Esophagus mucosa (tissue), 1 donor: ENCODE data around the gene CTNND1. TPM values are rescaled to one million over a fixed set of nuclear protein-coding genes. Genes with fewer than 3 reads are reported as not detected.
A peak's percentile ranks its signal among the peaks of the same experiment; 100 is the strongest.

Experiments used
- ATAC-seq: fragments of 200-7000 bp; cut with Tn5 transposase; one replicate; pipeline ENCODE4 v1.9.1; 2020
- total RNA-seq: library from RNA; stranded (reverse); gene quantifications from one replicate; pipeline ENCODE4 v1.2.4, GENCODE V29; 2023
- donor health status: DM: yes; HTN: yes; CAD: no.

Gene CTNND1
- total RNA-seq, 1 donor from 2014 or later: 323 TPM

DNA sequence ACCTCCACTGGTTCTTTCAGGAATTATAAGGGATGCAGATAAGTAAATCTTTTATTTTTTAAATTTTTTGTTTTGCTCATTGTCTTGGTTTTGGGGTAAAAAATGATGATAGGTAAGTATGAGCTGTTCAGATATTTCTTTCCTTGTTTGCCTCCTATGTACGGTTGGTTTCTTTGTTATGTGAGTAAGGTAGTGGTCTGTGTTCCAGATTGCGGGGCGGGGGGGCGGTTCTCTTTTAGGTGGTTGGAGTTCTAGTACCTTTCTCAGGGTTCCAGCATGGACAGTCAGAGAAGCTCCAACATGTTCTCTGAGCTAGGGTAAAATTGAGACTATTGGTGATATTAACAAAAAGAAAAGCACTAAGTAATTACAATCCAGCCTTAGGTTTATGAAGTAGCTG is 2.4 kb downstream of the CTNND1 start:
- no peak for ATAC-seq

DNA sequence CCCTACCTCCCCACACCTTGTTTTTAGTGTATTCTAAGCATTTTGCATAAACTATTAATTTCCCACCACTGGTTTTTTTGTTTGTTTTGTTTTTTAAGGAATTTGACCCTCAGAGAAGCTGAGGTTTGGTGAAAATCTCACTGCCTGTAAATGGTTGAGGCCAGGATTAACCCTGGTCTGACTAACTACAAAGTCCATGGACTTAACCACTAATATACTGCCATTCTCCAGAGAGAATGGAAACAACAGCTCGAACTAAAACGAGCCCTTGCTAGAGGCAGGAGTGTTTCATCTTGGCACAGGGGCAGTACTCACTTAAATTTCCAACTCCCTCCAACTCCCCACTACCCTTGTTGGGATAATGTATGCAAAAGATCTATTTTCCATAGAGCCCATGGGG is 3.0 kb downstream of the CTNND1 start:
- ATAC-seq: no peak

DNA sequence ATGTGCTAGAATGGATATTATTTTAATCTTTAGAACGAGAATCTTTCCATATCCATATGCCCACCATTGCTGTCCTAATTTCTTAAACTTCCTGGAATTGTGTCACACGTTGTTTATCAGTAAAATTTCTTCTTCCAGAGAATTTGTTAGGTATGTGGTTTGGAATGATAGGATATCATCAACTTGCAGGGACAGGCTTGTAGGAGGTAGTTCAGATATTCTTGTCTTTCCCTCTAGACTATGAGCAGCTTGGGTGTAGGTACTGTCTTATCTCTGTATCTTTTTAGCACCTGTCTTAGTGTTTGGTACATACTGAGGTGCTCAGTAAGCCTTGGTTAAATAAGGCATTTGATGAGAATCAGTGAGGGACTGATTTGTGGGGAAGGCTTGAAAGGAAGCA is 3.4 kb downstream of the CTNND1 start:
- no peak for ATAC-seq

DNA sequence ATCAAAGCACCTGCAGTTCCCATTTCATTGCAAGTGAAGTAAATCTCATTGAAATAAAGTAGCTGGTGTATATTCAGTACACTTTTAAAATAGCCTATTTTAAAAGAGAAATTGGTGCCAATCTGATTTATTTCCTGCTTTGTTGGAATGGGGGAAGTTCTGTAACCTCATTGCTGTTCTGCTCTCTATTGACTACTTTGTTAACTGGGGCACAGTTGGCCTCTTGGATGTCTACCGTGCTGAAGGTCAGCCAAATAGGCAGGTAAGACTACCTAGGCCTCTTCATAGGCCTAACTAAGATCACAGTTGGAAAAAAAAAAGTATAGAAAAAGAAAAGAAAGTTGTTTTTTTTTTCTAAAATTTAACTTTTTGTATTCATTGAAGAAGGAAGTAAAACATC is 9.2 kb downstream of the CTNND1 start:
- ATAC-seq: no peak

DNA sequence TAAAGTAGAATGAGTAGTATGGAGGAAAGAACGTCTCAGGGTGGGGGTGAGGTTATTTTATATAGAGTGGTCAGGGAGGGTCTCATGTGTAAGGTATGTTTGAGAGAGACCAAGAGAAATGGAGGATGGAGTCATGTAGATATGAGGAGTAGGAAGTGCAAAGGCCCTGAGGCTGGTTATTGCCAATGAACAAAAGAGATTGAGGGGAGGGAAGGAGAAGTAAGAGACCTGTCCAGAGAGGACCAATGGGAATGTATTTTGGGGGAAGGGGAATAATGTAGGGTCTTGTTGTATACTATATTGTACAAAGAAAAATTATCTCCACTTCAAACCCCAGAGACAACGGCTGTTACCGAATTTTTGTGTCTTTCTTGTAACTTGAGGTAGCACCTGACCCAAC is 9.8 kb downstream of the CTNND1 start:
- no peak for ATAC-seq

DNA sequence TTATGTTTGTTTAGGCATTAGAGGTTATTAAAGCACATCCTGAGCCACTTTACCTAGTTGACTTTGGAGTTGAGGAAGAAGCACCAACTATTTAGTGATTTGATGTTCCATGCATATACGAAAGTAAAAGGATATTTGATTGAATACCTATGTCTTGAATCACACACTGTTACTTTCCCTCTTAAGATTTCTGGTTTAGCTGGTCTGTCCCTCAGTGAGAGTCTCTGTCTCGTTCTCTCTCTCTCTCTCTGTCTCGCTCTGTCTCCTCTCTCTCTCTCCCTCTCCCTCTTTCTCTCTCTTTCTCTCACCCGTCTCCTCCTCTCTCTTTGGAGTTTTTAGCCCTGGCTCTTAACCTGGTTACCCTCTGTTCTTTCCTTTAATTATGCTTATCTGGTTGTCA is 11.0 kb downstream of the CTNND1 start:
- peak; percentile 72 for ATAC-seq

DNA sequence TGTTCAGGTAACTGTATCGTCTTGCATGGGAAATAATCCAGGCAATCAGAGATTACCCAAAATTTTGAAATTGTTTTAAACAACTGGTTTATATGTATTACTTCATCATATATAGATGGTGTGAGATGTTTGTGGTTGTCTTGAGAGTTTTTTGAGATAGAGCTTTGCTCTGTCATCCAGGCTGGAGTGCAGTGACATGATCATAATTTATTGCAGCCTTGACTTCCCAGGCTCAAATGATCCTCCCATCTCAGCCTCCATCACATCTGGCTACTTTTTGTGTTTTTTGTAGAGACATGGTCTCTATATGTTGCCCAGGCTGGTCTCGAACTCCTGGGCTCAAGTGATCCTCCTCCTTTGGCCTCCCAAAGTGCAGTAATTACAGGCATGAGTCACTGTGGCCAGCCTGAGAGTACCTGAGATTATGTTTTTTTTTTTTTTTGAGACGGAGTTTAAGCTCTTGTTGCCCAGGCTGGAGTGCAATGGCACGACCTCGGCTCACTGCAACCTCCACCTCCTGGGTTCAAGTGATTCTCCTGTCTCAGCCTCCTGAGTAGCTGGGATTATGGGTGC is 11.5 kb downstream of the CTNND1 start:
- ATAC-seq: no peak

DNA sequence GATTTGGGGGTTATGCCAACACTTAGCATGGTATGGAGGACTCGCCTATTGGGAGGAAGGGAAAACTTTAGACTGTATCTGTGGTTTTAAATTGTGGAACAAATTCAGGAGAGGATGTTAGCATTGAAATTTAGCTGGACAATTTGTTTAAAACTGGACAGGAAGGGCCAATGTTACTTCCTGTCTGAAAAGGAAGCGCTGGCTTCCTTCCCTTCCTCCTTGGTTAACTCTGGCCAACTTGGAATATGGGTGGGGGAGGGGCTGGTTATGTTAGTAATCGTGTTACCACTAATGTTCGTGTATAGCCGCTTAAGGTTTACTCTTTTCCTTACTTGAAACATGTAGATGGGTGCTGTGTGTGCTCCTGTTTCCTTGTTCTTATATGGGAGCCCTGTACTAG is 13.9 kb downstream of the CTNND1 start:
- ATAC-seq: no peak

DNA sequence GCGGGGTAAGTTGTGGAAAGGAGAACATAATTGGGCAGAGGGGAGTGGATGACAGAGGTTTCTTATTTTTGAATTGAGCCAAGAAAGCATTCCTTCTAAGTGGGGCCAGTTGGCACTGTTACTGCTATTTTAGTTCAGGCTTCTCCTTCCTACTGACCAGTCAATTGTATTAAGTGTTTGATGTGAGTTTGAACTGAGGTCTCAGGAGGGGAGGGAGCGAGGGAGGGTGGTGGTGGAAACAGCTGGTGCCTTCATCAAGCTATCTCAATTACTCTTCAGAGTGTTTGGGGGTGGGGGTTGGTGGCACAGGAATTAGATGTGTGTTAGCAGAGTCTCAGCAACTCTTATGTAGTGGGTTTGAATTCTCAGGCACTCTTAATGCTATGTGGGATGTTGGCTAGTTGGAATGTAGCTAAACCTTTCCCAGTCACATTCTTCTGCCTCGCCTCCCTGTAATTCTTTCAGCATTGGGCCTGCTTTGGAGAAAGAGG is 14.5 kb downstream of the CTNND1 start:
- ATAC-seq: peak; percentile 13

DNA sequence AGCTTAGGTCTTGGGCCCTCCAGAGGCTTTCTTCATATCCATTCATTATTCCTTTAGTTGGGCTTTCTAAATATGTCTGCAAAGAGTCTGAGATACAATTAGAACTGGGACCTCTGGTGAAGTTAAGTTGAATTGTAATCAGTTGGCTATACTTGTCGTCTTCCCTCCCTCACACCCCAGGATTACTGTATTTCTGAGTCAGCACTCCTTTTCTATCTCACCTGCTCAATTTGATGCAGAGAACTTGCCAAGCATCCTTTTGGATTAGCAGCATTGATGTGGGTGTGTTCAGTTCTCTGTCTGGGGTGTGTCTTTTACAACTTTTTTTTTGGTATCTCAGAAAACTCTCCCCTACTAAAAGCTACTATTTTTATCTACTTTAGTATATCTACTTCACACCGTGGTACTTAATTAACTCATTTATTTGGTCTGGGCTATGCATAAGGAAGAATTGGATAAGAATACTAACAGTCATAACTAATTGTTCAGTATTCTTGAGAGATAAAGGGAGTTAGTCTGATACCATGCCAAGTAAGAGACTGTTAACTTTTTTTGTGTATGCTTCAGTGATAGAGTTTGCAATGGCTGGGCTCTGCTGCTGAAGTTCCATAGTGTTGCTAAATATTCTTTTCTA is 15.1 kb downstream of the CTNND1 start:
- peak; percentile 57 for ATAC-seq

DNA sequence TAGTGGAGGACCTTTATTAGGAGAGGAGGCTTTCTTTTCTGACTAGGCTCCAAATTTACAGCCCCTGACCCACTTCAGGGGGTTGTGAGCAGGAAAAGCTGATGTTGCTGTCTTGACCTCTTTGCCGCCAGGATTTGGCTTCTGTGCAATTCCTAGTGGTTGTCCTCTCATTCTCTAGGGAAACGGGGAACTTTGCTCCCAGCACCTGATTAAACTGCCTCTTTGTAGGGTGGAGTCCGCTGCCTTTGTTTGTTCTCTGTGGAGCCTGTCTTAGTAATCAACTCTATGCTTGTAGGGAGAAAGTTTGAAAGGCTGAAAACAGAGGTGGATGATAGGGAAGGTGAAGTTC is 16.3 kb downstream of the CTNND1 start:
- ATAC-seq: no peak

DNA sequence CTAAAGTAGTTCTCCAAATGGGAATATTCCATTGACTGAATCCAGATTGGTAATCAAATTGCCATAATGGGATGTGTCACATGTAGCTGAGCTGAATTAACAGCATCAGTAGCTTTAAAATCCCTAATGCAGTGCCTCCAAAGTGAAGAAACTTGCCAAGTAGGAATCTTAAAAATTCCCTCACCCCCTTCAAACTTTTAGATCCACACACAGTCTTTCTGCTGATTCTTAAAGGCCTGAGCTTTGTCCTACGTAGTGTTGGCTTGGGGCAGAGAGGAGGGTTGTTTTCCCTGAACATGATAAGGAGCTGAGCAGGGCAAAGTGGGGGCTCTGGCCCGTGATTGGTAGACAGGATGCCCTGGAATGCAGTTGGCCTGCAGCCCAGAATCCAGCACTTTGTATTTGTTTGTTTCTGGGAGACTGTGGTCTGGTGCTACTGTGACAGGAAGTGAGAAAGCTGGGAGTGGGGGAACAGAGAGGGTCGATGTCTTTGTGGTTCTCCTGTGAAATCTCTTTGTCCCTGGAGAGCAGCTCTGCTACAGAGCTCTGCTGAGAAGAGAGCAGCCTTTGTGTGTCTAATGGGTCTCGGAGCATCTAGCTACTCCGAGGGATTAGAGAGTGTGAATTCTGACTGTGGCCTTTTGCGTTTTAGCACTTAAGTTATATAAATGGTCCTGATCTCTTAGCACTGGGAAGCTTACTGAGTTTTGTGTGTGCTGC is 16.9 kb downstream of the CTNND1 start:
- ATAC-seq: peak; percentile 3

DNA sequence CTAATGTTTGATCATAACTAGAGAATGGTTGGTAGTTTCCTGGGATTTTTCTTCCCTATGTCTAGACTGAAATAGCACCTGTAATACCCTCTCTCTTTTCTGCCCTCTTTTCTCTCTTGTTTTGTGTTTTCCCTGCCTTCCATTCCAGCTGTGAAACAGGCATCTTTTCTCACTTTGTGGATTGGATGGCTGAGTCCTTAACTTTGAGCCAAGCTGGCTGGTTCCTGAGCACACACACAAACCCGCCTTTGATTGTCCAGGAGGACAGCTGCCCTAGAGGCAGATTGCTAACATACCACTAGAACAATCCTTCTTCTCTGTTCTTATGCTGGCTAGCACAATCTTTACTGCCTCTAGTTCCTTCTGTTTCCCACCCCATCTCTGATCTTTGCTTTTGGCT is 17.7 kb downstream of the CTNND1 start:
- no peak for ATAC-seq

DNA sequence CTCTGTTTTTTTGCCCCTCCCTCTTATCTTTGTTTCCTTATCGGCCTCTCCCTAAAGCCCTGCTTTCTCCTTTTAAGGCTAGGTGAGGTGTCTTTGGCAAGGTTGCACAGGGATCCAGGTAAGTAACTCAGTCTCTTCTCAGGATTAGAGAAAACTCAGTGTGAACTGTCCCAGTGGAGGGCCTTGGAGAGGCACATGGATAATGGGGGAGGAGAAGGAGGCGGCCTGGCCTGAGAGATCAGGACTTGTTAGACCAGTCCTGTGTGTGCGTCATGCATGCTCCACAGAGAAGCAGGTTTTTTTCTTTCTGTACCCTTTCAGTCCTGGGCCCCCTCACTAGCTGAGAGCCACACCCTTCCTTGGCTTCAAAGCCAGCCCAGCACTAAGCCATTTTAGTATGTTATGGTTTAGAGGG is 19.9 kb downstream of the CTNND1 start:
- ATAC-seq: peak; percentile 94

DNA sequence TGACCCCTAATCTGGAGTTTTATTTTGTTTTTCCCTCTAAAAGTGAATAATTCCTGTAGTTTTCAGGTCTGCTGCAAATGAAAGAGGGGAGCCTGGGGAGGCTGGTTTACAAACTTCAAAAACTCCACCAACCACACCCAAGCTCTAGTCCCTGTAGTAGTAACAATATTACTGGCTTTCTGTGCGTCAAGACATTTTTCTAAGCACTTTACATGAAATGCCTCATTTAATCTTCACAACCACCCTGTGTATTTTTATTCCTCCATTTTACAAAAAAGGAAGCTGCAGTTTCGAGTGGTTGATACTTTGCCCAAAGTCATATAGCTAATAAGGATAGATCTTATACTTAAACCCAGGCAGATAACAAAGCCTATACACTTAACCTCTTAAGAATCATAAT is 23.5 kb downstream of the CTNND1 start:
- no peak for ATAC-seq

DNA sequence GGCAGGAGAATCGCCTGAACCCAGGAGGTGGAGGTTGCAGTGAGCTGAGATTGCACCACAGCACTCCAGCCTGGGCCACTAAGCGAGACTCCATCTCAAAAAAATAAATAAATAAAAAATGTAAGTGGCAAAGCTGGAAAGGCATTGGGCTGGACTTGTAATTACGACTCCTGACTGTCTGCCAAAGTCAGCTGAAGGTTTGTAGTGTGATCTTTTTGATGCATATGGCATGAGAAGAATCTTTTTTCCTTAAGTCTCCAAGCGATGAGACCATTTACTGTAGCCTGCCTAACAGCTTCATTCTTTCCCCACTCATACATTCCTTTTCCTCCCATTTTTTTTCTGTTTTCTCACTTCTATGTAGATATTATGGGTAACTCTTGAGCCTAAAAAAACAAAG is 24.8 kb downstream of the CTNND1 start:
- no peak for ATAC-seq

DNA sequence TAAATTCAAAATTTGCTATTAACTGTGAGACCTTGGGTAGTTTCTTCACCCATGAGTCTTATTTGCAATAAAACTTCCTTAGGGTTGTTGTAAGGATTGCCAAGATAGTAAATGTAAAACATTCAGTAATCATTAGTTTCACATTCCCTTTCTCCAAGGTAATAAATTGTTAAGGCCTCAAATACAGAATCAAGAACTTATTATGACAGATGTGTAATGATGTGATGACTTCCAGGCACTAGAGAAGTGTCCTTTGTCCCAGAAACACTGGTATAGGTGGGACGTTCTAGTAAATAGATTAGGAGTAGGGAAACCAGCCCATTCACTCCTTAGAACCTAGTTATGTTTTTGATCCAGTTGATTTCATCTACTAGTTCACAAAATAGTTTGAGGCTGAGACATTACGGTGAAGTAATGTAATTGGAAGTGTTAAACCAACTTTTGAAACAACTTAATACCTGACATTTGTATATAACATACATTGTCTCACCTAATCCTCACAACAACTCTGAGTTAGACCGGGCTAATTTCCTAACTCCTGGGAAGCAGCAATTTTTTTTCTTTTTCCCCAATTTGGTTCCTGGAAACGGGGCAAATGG is 25.5 kb downstream of the CTNND1 start:
- ATAC-seq: peak; percentile 25

DNA sequence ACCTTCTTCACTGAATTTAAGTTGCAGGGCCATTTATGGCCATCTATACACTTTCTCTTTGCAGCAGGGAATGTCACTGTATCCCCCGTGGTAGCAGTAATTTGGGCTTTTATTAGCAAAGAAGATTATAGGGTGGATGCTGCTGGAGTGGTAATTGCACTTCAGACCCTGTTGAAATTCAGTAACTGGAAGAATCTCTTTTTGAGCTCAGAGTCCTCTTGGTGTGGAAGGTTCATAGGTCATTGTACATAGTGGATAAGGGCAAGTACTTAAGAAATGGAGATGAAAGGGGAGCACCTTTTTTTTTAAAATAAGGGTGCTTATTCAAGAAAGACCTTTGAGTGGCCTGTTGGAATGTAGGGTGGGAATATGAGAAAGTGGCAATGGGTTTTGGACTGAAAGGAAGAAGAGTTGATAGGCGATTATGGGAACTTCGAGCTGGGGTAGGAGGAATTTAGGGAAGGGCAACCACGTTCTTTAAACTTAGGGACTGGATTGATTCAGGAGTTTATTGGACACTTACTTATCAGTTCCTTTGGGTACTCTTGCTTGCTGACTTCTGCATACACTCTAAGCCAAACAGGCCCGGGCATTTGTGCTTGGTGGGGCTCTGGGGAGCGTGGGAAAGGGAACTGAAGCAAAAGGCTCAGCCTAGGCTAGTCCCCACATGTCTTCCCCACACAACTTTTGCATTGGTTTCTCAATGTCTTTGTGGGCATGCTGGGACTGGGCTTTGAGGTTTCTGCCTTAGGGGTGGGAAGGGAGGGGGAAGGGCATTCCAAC is 26.5 kb downstream of the CTNND1 start:
- ATAC-seq: peak; percentile 84

DNA sequence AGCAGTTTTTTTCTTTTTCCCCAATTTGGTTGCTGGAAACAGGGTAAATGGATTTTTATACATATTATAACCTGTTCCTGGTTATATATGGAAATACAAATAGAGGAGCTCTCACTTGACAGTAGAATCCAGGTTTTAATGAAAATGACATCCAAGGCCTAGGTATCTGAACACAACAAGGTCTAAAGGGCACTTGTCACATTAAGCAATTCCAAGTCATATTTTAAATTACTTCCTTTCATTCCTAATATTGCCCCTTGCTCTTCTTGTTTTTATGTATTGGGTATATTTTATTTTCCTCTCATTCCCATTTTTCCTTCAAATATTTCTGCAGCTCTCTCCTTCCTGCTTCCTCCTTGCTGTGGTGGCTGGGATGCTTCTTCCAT is 27.1 kb downstream of the CTNND1 start:
- no peak for ATAC-seq

DNA sequence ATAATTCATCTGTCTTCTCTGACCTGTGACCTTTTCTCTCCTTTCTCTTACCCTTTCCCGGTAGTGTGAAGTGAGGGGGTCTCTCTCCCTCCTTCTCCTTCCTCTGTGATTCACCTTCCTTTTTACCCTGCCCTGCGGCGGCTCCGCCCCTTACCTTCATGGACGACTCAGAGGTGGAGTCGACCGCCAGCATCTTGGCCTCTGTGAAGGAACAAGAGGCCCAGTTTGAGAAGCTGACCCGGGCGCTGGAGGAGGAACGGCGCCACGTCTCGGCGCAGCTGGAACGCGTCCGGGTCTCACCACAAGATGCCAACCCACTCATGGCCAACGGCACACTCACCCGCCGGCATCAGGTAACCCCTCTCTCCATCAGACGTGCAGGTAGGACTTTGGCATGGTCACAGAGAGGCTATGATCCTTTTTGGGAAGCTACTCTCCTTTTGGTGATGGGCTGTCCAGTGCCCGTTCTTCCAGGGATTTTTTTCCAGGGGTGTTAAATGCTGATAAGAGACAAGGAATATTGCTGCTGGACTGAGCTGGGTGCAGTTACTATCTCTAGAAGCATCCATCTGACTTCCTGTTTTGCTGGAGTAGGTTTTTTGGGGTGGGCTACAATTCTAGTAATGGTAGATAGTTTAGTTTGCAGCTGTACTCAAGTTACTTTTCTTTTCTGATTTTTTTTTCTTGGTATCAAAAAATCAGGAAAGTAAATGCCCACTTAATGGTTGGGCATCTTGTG is 29.9 kb downstream of the CTNND1 start:
- ATAC-seq: no peak

DNA sequence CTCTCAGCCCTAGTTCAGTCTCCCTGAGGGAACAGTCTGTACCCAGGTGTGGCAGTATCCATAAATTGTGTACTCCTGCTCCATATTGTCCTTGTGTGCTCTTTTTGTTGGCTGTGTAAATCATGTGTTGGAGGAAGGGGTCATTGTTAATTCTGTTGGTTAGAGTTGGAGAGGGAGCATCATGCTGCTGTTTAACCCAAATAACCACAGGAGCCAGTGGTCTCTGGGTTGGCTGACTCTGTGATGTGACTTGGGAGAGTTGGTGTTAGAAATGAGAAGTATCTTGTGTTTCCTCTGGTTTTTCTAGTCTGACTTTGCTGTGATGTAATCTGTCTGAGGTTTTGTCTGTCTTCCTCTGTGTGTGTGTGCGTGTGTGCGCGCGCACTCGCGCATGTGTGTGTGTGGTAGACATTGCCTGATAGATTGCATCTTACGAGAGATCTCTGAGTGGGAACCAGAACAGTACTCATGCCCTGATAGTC is 30.5 kb downstream of the CTNND1 start:
- ATAC-seq: peak; percentile 57

DNA sequence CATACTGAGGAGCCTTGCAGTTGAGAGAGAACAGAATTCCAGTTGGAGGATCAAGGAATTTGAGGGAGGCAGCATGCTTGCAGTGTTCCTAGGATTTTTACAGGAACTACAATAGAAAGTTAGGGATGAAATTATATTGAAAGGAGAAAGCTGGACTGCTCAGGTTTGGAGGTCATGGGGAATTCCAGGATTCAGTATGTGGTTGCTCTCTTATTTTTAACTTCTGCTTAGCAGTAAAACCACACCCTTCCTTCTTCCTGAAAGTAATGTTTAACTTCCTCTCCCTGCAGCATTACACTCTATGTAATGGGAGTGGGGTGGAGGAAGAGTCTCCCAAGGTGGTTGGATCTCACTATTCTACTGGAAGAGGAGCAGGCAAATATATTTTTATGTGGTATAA is 31.3 kb downstream of the CTNND1 start:
- peak; percentile 32 for ATAC-seq
